H1 (cell line): ENCODE results near the gene RANBP17.

ENCODE experiments used
- ATF3 ChIP-seq: IDR thresholded peaks from 2 replicates; pipeline ENCODE4 v1.6.1; 2011; ENCODE audit warnings: low read depth, mild to moderate bottlenecking, low read length; ENCODE audit not compliant: insufficient read depth
- BACH1 ChIP-seq: IDR thresholded peaks from 2 replicates; pipeline ENCODE4 v1.6.1; 2012; ENCODE audit warnings: low read length, improper control_type of control experiment
- CBX5 ChIP-seq: fragments of 300-800, 300-1000 bp; sonication (generic); IDR thresholded peaks from 2 replicates; pipeline ENCODE4 v1.7.1; 2016; ENCODE audit warnings: antibody characterized with exemption, low read length, low read depth
- CTCF ChIP-seq, 3 experiments: IDR thresholded peaks; 1 replicate in 2 of 3; 2 replicates in 1 of 3; pipeline versions ENCODE4 v1.5.1 to v1.6.1; 2011; ENCODE audit warnings: low read length in 3 of 3, mild to moderate bottlenecking in 3 of 3, inconsistent platforms in 2 of 3, low read depth in 1 of 3, moderate library complexity in 1 of 3; ENCODE audit not compliant: insufficient read depth in 1 of 3; ENCODE audit errors: control extremely low read depth in 1 of 3
- EZH2 ChIP-seq: fragments of 200-600 bp; sonication (generic); IDR thresholded peaks from 2 replicates; pipeline ENCODE4 v1.7.1; 2012; ENCODE audit warnings: low read depth, mild to moderate bottlenecking, moderate library complexity, low read length, inconsistent platforms; ENCODE audit not compliant: severe bottlenecking
- SP4 ChIP-seq: IDR thresholded peaks from 2 replicates; pipeline ENCODE4 v1.6.1; 2012; ENCODE audit warnings: low read length, inconsistent platforms
- TAF1 ChIP-seq: IDR thresholded peaks from 2 replicates; pipeline ENCODE4 v1.6.1; 2011; ENCODE audit warnings: mild to moderate bottlenecking, low read depth, low read length
- ZNF274 ChIP-seq: IDR thresholded peaks from 2 replicates; pipeline ENCODE4 v1.7.0; 2012; ENCODE audit warnings: low read length, borderline replicate concordance; ENCODE audit errors: extremely low read depth

DNA sequence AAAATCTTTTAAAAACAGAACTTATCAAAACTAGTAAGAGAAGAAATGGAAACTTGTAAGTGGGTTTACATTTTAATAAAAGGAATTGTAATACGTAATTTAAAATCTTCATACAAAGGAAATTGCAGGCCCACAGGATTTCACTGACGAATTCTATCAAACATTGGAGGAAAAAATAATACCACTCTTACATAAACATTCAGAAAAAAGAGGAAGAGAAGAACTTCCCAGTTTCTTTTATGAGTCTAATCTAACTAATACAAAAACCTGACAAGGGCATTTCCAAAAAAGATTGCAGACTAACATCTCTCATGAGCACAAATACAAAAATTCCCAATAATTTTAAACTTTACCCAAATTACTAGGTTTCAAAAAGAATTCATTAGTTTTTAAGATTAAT, 149.0 kb downstream of the RANBP17 start:
- TF ChIP-seq EZH2 (no peak), CTCF (IDR thresholded peaks at IDR 0.05; ENCODE audit: control extremely low read depth in 1 of 3, insufficient read depth in 1 of 3, low read depth in 1 of 3, low read length in 3 of 3) (no peak), TAF1 (no peak), ZNF274 (no peak), ATF3 (no peak), SP4 (no peak), CBX5 (no peak), BACH1 (no peak)
